HG03439 (cell line): ENCODE results near the gene APH1A.
"Not testable (repeated sequence)": the region's sequence is repeated elsewhere in the genome, so short reads cannot be mapped to it uniquely, and the experiment has no call there.

Source experiments
- ATAC-seq: cut with Tn5 transposase; IDR thresholded peaks from one replicate; pipeline ENCODE4 v1.9.1; 2021; ENCODE audit warnings: mild to moderate bottlenecking, moderate library complexity; ENCODE audit not compliant: unreplicated experiment

The APH1A gene

GRCh38 chr1:150234566-150235293 is 34.1 kb downstream of the APH1A start:
- ATAC-seq, result peak; percentile 56

GRCh38 chr1:150234309-150234565 is 34.6 kb downstream of the APH1A start:
- ATAC-seq, result no peak

GRCh38 chr1:150233359-150234308 is 35.2 kb downstream of the APH1A start:
- ATAC-seq, result no peak

GRCh38 chr1:150232921-150233320 is 35.9 kb downstream of the APH1A start:
- not testable (repeated sequence) for ATAC-seq

- not testable (repeated sequence) for ATAC-seq
Measured at GRCh38 chr1:150228246-150228645, 40.6 kb downstream of the APH1A start.

- no peak for ATAC-seq
Measured at GRCh38 chr1:150227228-150227627, 41.6 kb downstream of the APH1A start.

- ATAC-seq, result no peak
Measured at GRCh38 chr1:150226486-150226885, 42.3 kb downstream of the APH1A start.

GRCh38 chr1:150225546-150225945 is 43.3 kb downstream of the APH1A start:
- ATAC-seq, result no peak

- no peak for ATAC-seq
Measured at GRCh38 chr1:150224983-150225382, 43.8 kb downstream of the APH1A start.

GRCh38 chr1:150221552-150221951 is 47.3 kb downstream of the APH1A start:
- no peak for ATAC-seq

- ATAC-seq, result not testable (repeated sequence)
Measured at GRCh38 chr1:150215855-150216254, 53.0 kb downstream of the APH1A start.
